HCT116 (cell line): ENCODE results near the gene MLKL.

Experiments used
- CEBPB ChIP-seq: IDR thresholded peaks from 2 replicates; pipeline ENCODE4 v1.6.1; 2012; ENCODE audit warnings: low read depth
- CTCF ChIP-seq, 3 experiments: fragments of 200-600 bp in 1 of 3; sonication (generic) in 1 of 3; IDR thresholded peaks in 2 of 3; conservative IDR thresholded peaks in 1 of 3; 2 replicates each; pipeline ENCODE4 v1.5.1; 2012 to 2017; ENCODE audit warnings: low read depth in 2 of 3, low read length in 2 of 3, antibody characterized with exemption in 1 of 3, borderline replicate concordance in 1 of 3, control low read depth in 1 of 3, mild to moderate bottlenecking in 1 of 3, mixed read lengths in 1 of 3, mixed run types in 1 of 3, moderate library complexity in 1 of 3; ENCODE audit not compliant: insufficient read depth in 1 of 3
- EZH2 ChIP-seq: fragments of 200-600 bp; sonication (generic); IDR thresholded peaks from 2 replicates; pipeline ENCODE4 v1.6.1; 2017; ENCODE audit warnings: antibody characterized with exemption, mixed run types
- EZH2phosphoT487 ChIP-seq: fragments of 200-600 bp; IDR thresholded peaks from 2 replicates; pipeline ENCODE4 v1.6.1; 2018; ENCODE audit warnings: antibody characterized with exemption, borderline replicate concordance
- JUND ChIP-seq: IDR thresholded peaks from 2 replicates; pipeline ENCODE4 v1.6.1; 2012
- MAX ChIP-seq: IDR thresholded peaks from 2 replicates; pipeline ENCODE4 v1.6.1; 2012
- POLR2A ChIP-seq: IDR thresholded peaks from 2 replicates; pipeline ENCODE4 v1.7.0; 2011; ENCODE audit warnings: borderline replicate concordance; ENCODE audit not compliant: insufficient read depth, insufficient read length; ENCODE audit errors: extremely low read depth
- POLR2AphosphoS5 ChIP-seq: IDR thresholded peaks from 2 replicates; pipeline ENCODE4 v1.6.1; 2011; ENCODE audit warnings: mild to moderate bottlenecking, low read depth, low read length, moderate library complexity
- RAD21 ChIP-seq: IDR thresholded peaks from 2 replicates; pipeline ENCODE4 v1.6.1; 2012; ENCODE audit warnings: low read depth, mild to moderate bottlenecking
- REST ChIP-seq: IDR thresholded peaks from 2 replicates; pipeline ENCODE4 v1.6.1; 2012; ENCODE audit warnings: low read depth
- SIN3A ChIP-seq: IDR thresholded peaks from 2 replicates; pipeline ENCODE4 v1.6.1; 2012; ENCODE audit warnings: low read depth
- SP1 ChIP-seq: IDR thresholded peaks from 2 replicates; pipeline ENCODE4 v1.6.1; 2012; ENCODE audit warnings: low read depth
- YY1 ChIP-seq: IDR thresholded peaks from 2 replicates; pipeline ENCODE4 v1.6.1; 2011; ENCODE audit warnings: low read length, low read depth, moderate library complexity, mild to moderate bottlenecking; ENCODE audit not compliant: insufficient replicate concordance; ENCODE audit errors: extremely low read depth
- ZNF274 ChIP-seq: fragments of 200-500 bp; sonication (Bioruptor generic); IDR thresholded peaks from 2 replicates; pipeline ENCODE4 v1.6.1; 2014; ENCODE audit warnings: mild to moderate bottlenecking, low read depth, low read length, inconsistent platforms

- TF ChIP-seq MAX, result no peak
- TF ChIP-seq CTCF (IDR thresholded peaks at IDR 0.05 in 2 of 3, conservative IDR thresholded peaks at IDR 0.05 in 1 of 3; ENCODE audit: borderline replicate concordance in 1 of 3, insufficient read depth in 1 of 3, low read depth in 2 of 3, low read length in 2 of 3), result no peak
- TF ChIP-seq SP1, result no peak
- TF ChIP-seq ZNF274, result no peak
- TF ChIP-seq POLR2A, result no peak
- TF ChIP-seq EZH2, result no peak
- TF ChIP-seq POLR2AphosphoS5, result no peak
- no peak for TF ChIP-seq REST
- TF ChIP-seq EZH2phosphoT487, result no peak
- TF ChIP-seq YY1, result no peak
- no peak for TF ChIP-seq CEBPB
- TF ChIP-seq SIN3A, result no peak
- no peak for TF ChIP-seq JUND
- no peak for TF ChIP-seq RAD21
These were observed 48.8 kb upstream of the MLKL start for GRCh38 chr16:74749291-74750055.
